ENCODE data around the gene SYTL1.
"Not testable (repeated sequence)": the region's sequence is repeated elsewhere in the genome, so short reads cannot be mapped to it uniquely, and the experiment has no call there.

The SYTL1 gene

DNA sequence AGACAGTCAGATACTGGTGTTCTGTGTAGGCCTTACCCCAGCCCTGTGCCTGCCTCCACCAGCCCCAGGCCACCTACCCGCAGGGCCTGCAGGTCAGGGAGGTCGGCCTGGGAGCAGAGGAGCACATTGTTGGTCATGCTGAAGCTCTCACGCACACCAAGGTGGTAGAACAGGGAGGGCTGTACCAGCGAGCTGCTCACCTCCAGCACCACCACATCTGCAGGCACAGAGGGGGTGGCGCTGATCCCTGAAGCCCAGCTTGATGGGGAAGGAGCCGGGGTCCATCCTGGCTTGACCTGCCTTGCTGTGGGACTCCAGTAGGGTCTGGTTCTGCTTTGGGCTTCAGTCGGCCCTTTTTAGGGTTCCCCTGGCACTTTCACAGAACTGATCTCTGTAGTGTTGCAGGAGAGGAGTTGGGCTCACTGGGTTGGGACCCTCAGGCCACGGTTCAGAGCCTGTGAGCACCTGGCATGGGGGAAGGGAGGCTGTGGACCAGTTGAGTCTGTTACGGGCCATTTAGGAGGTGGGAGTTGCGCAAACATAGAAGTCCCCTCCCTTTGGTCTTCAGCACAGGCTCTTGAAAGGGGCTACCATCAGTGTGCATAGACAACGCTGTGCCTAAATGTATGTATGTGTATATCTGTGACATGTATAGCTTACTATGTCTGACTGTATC lies 23.0 kb downstream of the SYTL1 start:
- no peak for DNase-seq

DNA sequence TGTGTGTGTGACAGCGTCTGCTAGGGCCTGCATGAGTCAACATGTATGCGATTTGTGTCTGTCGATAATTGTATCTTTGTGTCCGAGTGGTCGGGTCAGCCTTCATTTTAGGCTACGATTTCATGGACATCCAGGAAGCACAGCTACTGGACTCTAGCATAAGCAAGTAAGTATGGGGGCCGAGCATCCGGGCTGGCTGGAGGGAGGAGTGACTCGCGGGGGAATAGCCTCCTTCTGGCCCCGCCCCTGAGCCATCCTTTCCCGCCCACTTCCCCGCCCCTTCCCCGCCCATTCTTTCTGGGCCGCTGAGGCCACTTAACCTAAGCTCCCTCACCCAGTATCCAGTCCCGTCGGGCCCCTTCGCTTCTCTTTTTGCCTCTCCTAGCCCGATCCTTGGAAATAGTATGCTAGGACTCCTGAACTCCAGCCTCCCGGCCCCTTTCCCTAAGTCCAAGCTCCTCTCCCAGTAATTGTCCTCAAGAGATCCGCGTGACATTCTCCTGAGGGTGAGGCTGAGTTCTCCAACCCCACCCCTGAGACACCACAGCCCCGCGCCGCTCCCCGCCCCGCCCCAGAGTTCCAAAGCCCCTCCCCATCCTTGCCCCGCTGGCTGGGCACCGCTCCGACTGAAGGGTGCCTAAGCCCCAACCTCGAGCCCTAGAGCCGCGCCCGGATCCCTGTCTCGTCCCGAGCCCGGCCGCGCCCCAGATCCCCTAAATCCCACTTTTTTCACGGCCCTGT lies 23.7 kb downstream of the SYTL1 start:
- DNase-seq, result peak; percentile 86

GRCh38 chr1:27366113-27366410 lies 24.2 kb downstream of the SYTL1 start:
- DNase-seq, result peak; percentile 75

DNA sequence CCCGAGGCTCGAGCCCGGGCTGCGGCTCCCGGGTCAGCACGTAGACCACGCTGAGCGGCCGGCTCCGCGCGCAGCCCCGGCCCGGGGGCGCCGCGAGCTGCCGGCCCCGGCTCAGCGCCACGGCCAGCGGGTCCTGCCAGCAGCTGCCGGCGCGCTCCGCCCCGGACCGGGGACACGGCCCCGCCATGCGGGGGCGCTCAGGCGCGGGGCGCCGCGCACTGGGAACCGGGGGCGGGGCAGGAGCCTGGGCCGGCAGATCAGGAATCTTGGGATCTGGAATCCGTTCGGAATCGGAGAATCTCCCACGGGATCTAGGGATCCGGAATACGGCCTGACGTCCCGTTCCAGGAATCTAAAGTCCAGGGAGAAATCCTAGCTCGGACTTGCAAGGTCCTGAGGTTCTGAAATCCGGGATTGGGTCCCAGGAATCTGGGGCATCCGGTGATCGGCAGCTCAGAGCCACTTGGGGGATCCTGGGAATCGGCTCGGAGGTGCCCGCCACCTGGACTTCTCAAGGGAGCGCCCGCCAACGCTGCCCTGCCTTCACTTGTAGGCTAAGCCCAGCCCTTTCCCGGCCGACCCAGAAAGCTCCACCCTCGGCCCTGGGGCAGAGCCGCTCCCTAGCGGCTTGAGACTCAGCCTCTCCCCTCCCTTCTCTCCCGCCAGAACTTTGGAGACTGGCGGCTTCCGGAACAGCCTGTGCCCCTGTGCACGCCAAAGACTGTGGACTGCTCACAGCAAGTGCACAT lies 24.8 kb downstream of the SYTL1 start, which contains the start of gene MAP3K6:
TSS of gene MAP3K6 (minus strand) at position 551 of the 749 bp plus-strand sequence. CDS start at position 187, 364 bp downstream.
- peak; percentile 79 for DNase-seq

GRCh38 chr1:27367160-27367650 lies 25.4 kb downstream of the SYTL1 start:
- no peak for DNase-seq

DNA sequence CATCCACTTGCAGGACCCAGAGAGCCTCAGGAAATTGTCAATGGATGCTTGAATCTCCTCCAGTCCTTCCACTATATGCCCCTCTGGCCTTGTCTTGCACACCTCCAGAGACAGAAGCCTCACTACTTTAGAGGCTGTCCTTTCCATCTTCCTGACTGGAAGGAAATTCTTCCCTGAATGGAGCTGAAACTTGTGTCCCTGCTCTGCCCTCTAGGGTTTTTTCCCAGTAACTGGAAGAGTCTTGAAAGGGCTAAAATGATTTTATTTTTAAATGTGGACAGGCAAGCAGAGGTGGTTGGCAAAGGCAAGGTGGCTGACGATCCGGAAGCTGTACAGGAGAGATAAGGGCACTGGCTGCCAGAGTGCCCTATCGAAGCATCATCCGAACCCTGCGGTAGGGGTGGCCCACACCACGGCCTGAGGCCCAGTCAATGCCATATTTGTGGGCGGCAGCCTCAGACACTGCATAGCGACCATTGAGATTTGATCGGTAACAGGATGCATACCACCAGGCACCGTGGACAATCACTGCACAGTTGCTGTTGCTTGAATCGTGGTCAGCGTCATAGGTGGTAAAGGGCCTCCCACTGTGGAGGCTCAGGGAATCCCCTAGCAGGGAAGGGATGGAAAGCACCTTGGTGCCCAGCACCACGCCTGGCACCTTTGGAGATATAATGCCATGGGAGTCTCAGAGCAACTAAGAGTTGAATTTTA lies 27.2 kb downstream of the SYTL1 start:
- no peak for DNase-seq

DNA sequence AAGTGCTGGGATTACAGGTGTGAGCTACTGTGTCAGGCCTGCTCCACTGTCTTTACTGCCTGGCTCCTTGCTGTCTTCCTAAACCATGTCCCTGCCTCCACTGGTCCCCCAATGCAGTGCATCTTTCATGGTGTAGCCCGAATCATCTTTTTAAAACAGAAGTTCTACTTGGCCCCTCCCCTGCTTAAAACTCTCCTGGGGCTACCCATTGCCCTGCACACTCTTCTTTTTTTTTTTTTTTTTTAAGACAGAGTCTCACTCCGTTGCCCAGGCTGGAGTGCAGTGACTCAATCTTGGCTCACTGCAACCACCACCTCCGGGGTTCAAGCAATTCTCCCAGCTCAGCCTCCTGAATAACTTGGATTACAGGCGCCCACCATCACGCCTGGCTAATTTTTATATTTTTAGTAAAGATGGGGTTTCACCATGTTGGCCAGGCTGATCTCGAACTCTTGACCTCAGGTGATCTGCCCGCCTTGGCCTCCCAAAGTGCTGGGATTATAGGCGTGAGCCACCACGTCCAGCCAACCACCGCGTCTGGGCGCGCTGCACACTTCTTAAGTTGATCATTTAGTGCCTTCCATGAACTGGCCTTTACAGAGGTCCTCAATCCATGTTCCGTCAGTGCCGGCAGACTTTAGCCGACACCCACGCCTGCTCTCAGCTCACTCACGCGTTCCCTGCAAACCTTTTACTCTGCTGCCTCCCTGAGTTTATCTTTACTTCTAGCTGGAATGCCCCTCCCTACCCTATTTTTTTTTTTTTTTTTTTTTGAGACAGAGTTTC lies 30.4 kb downstream of the SYTL1 start:
- DNase-seq, result no peak

DNA sequence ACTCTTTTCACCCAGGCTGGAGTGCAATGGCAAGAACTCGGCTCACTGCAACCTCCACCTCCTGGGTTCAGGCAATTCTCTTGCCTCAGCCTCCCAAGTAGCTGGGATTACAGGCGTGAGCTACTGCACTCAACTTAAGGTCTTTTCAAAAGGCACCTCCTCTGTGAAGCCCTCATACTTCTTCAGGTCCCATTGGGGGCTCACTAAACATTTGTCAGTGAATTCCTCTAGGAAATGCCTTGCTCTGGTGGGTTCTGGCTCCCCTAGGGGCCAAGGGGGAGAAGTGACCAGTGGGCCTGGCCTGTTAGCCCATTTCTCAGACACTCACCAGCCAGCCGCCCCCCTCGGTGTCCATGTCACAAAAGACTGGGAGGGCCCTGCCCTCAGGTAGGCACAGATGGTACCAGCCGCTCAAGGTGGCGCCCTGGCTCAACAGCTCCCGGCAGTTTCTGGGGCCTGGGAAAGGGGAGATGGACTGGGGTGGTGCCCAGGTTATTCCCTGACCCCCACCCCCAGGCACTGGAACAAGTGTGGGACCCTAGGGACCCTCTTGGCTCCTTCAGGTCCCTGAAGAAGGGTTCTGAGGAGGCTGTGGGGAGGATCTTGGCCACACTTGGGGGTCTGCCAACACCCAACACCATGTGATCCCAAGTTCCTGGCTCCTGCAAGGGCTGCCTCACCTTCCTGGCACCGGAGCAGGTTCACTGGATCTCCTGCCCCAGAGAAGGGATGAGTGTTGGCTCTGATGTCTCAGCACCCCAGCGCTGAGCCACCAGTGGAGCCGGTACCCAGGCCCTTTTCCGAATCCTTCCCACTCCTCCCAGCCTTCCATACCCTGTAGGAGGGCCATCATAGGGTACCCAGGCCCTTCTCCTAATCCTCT lies 31.2 kb downstream of the SYTL1 start:
- no peak for DNase-seq

- DNase-seq, result no peak
Observed at GRCh38 chr1:27374362-27375086, 32.7 kb downstream of the SYTL1 start, which contains the start of gene FCN3. Gene FCN3, minus strand, starts transcription at chr1:27374824. Its CDS starts 6 bp downstream, at chr1:27374818.

DNA sequence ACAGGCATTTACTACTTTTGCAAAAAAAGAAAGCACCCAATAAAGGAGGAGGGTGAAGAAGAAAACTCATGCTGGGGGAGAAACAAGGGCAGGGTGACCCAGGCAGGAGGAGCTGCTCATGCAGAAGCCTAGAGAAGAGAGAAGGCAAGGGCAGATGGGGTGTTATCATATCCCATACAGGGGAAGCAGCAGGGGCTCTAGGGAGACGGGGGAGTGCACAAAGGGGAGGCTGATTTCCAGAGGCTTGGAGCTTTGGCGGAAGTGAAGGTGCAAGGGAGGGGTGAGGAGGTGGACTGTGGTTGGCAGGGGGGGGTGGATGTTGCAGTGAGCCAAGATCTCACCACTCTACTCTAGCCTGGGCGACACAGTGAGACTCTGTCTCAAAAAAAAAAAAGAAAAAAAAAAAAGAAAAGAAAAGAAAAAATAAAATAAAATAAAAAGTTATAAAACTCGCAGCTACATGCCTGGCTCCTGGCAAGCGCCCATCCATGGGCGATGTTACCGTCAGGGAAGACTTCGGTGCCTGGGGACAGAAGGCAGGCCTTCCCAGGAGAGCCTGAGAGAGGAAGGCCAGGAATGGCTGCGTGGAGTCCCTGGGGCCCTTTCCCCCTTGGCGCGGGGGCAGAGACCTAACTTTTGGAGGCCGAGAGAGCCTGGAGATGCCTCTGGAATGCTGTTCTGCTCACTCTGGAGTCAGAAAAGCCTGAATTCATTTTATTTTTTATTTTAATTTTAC lies 36.1 kb downstream of the SYTL1 start:
- DNase-seq, result no peak

GRCh38 chr1:27379564-27380122 lies 37.8 kb downstream of the SYTL1 start:
- DNase-seq, result no peak

- DNase-seq, result no peak
Observed at GRCh38 chr1:27380224-27380623, 38.4 kb downstream of the SYTL1 start.

GRCh38 chr1:27380766-27381733 lies 39.2 kb downstream of the SYTL1 start:
- DNase-seq, result no peak

- DNase-seq, result no peak
Observed at GRCh38 chr1:27381969-27382762, 40.3 kb downstream of the SYTL1 start.

DNA sequence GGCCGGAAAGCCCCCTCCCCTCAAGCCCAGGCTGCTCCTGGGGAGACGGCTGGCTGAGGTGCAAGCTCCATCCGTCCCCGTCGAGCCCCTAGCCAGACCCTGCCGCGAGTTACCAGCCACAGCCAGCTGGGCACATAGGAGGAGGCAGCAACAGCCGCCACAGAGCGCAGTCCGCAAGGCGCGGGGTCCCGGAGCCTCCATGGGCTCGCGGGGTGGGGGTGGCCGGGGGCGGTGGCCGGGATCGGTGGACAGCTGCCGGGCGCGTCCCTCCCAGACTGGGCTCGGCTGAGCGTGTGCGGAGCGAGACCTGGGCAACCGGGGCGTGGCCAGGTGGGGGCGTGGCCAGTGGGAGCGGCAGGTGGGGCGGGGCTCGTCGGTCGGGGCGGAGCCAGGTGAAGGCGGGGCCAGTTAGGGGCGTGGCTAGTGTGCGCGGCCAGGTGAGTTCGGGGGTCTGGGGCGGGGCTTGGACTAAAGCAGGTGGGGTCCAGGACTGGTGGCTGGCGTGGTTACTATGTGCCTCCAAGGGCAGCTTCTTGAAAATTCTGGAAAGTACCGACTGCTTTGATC lies 41.3 kb downstream of the SYTL1 start, which contains the start of gene CD164L2:
TSS of gene CD164L2 (minus strand) at position 295 of the 567 bp plus-strand sequence. CDS start at position 201, 94 bp downstream.
- no peak for DNase-seq

- DNase-seq, result no peak
Observed at GRCh38 chr1:27383661-27384060, 41.8 kb downstream of the SYTL1 start.

DNA sequence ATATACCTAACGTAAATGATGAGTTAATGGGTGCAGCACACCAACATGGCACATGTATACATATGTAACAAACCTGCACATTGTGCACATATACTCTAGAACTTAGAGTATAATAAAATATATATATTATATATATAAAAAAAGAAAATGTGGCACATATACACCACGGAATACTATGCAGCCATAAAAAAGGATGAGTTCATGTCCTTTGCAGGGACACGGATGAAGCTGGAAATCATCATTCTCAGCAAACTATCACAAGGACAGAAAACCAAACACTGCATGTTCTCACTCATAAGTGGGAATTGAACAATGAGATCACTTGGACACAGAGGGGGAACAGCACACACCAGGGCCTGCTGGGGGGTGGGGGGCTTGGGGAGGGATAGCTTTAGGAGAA lies 43.0 kb downstream of the SYTL1 start:
- DNase-seq, result not testable (repeated sequence)
